Measurements from ENCODE around the gene BAG2. TPM values are rescaled to one million over a fixed set of nuclear protein-coding genes. Genes with fewer than 3 reads are reported as not detected.

The BAG2 gene
- total RNA-seq, 1 experiment from 2014 or later: 14.0 TPM

DNA sequence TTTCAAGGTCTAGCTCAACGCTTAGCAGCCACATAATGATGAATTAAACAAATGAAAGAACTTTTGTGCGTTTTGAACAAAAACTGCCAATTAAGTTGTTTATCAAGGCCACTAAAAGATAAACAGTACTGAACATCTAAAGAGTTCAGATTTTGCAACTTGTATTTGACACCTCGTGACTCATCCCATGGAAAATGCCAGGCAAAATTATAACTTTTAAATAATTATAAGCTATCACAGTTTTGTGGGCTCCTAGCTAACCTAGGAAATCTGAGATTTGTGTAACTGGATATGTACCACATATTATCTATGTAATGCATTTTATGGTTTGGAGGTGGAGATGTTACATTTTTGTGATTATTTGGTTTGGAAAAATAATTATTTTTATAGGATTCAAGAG is 9.6 kb upstream of the BAG2 start:
- no peak for TF ChIP-seq SIN3A (IDR thresholded peaks at IDR 0.05; ENCODE audit: borderline replicate concordance, insufficient read depth, low read depth, low read length)
- no peak for TF ChIP-seq TCF7L2 (IDR thresholded peaks at IDR 0.05; ENCODE audit: low read depth, low read length)
- TF ChIP-seq, protein P1, sequence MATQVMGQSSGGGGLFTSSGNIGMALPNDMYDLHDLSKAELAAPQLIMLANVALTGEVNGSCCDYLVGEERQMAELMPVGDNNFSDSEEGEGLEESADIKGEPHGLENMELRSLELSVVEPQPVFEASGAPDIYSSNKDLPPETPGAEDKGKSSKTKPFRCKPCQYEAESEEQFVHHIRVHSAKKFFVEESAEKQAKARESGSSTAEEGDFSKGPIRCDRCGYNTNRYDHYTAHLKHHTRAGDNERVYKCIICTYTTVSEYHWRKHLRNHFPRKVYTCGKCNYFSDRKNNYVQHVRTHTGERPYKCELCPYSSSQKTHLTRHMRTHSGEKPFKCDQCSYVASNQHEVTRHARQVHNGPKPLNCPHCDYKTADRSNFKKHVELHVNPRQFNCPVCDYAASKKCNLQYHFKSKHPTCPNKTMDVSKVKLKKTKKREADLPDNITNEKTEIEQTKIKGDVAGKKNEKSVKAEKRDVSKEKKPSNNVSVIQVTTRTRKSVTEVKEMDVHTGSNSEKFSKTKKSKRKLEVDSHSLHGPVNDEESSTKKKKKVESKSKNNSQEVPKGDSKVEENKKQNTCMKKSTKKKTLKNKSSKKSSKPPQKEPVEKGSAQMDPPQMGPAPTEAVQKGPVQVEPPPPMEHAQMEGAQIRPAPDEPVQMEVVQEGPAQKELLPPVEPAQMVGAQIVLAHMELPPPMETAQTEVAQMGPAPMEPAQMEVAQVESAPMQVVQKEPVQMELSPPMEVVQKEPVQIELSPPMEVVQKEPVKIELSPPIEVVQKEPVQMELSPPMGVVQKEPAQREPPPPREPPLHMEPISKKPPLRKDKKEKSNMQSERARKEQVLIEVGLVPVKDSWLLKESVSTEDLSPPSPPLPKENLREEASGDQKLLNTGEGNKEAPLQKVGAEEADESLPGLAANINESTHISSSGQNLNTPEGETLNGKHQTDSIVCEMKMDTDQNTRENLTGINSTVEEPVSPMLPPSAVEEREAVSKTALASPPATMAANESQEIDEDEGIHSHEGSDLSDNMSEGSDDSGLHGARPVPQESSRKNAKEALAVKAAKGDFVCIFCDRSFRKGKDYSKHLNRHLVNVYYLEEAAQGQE (IDR thresholded peaks at IDR 0.05; ENCODE audit: insufficient read depth in 1 of 2, low read depth in 2 of 2, low read length in 1 of 2): no peak
- no peak for TF ChIP-seq POLR2AphosphoS5 (IDR thresholded peaks at IDR 0.05; ENCODE audit: low read depth, low read length)
- TF ChIP-seq, protein P2, sequence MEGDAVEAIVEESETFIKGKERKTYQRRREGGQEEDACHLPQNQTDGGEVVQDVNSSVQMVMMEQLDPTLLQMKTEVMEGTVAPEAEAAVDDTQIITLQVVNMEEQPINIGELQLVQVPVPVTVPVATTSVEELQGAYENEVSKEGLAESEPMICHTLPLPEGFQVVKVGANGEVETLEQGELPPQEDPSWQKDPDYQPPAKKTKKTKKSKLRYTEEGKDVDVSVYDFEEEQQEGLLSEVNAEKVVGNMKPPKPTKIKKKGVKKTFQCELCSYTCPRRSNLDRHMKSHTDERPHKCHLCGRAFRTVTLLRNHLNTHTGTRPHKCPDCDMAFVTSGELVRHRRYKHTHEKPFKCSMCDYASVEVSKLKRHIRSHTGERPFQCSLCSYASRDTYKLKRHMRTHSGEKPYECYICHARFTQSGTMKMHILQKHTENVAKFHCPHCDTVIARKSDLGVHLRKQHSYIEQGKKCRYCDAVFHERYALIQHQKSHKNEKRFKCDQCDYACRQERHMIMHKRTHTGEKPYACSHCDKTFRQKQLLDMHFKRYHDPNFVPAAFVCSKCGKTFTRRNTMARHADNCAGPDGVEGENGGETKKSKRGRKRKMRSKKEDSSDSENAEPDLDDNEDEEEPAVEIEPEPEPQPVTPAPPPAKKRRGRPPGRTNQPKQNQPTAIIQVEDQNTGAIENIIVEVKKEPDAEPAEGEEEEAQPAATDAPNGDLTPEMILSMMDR (IDR thresholded peaks at IDR 0.05): no peak
- Histone ChIP-seq H3K27me3 (ENCODE audit: control insufficient read depth, insufficient read depth, low read length) (no peaks in the 10 kb centered on the region), H3K4me1 (ENCODE audit: control insufficient read depth, insufficient read depth, low read length) (no peaks in the 10 kb centered on the region), H3K9me3 (ENCODE audit: control insufficient read depth, insufficient read depth, low read depth, low read length) (peaks cover 19% of the 10 kb centered on the region), H3K27ac (ENCODE audit: low read length) (no peak overlapping the region), H3K36me3 (ENCODE audit: control insufficient read depth, insufficient read depth, low read length) (no peaks in the 10 kb centered on the region; the same call in none of the 2 replicates), H3K4me3 (ENCODE audit: low read depth in 2 of 2, low read length in 2 of 2) (no peak overlapping the region)
- DNase-seq (ENCODE audit: low read depth, low spot score) (no peak), ATAC-seq (no peak)
- no TSS peak for BruUV-seq (replicated peaks)
- CTCF ChIA-PET: no interaction called here
- in situ Hi-C loops (cut with HindIII; ENCODE audit: low pct_unique_long_range_greater_than_20kb, low sequenced_read_pairs) (no loop called here), intact Hi-C loops (cut with micrococcal nuclease; ENCODE audit: unreplicated experiment) (no loop called here)
- POLR2A ChIA-PET: no interaction called here

DNA sequence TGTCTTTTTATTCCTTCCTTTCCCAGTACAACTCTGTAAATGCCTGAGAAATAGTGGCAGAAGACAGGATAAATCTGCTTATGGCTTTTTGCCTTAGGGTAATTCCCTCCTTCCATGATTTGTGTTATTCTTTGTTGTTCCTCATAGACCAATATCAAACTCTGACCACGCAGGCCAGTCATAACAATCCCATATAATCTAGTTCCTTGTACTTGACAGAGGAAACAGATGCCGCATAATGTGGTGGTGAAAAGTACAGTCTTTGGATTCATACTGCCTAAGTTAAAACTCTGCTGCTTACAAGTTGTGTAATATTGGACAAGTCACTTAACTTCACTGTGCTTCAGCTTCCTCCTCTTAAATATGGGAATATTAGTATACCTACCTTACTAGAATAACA is 8.2 kb upstream of the BAG2 start:
- no peak overlapping the region for H3K27ac ChIP-seq (ENCODE audit: low read length)
- no peak for TF ChIP-seq SIN3A (IDR thresholded peaks at IDR 0.05; ENCODE audit: borderline replicate concordance, insufficient read depth, low read depth, low read length)
- TF ChIP-seq, protein P1 (IDR thresholded peaks at IDR 0.05; ENCODE audit: insufficient read depth in 1 of 2, low read depth in 2 of 2, low read length in 1 of 2): no peak
- no peak for TF ChIP-seq TCF7L2 (IDR thresholded peaks at IDR 0.05; ENCODE audit: low read depth, low read length)
- TF ChIP-seq, protein P2 (IDR thresholded peaks at IDR 0.05): no peak
- TF ChIP-seq POLR2AphosphoS5 (IDR thresholded peaks at IDR 0.05; ENCODE audit: low read depth, low read length): no peak
- POLR2A ChIA-PET: no interaction called here
- intact Hi-C loops (cut with micrococcal nuclease; ENCODE audit: unreplicated experiment): no loop called here
- H3K9me3 ChIP-seq (ENCODE audit: control insufficient read depth, insufficient read depth, low read depth, low read length): peaks cover 19% of the 10 kb centered on the region
- in situ Hi-C loops (cut with HindIII; ENCODE audit: low pct_unique_long_range_greater_than_20kb, low sequenced_read_pairs): no loop called here
- DNase-seq (ENCODE audit: low read depth, low spot score) (no peak), ATAC-seq (no peak)
- H3K4me1 ChIP-seq (ENCODE audit: control insufficient read depth, insufficient read depth, low read length): no peaks in the 10 kb centered on the region
- peaks cover 10% of the 10 kb centered on the region for H3K36me3 ChIP-seq (ENCODE audit: control insufficient read depth, insufficient read depth, low read length)
- no peak overlapping the region for H3K4me3 ChIP-seq (ENCODE audit: low read depth in 2 of 2, low read length in 2 of 2)
- BruUV-seq (replicated peaks): no TSS peak
- CTCF ChIA-PET: no interaction called here
- no peaks in the 10 kb centered on the region for H3K27me3 ChIP-seq (ENCODE audit: control insufficient read depth, insufficient read depth, low read length)
